ENCODE measurements around the gene MEPCE. TPM values are rescaled to one million over a fixed set of nuclear protein-coding genes. Genes with fewer than 3 reads are reported as not detected.

Gene MEPCE
- total RNA-seq, 2 donors from 2014 or later = 32.9 to 48.0 TPM

DNA sequence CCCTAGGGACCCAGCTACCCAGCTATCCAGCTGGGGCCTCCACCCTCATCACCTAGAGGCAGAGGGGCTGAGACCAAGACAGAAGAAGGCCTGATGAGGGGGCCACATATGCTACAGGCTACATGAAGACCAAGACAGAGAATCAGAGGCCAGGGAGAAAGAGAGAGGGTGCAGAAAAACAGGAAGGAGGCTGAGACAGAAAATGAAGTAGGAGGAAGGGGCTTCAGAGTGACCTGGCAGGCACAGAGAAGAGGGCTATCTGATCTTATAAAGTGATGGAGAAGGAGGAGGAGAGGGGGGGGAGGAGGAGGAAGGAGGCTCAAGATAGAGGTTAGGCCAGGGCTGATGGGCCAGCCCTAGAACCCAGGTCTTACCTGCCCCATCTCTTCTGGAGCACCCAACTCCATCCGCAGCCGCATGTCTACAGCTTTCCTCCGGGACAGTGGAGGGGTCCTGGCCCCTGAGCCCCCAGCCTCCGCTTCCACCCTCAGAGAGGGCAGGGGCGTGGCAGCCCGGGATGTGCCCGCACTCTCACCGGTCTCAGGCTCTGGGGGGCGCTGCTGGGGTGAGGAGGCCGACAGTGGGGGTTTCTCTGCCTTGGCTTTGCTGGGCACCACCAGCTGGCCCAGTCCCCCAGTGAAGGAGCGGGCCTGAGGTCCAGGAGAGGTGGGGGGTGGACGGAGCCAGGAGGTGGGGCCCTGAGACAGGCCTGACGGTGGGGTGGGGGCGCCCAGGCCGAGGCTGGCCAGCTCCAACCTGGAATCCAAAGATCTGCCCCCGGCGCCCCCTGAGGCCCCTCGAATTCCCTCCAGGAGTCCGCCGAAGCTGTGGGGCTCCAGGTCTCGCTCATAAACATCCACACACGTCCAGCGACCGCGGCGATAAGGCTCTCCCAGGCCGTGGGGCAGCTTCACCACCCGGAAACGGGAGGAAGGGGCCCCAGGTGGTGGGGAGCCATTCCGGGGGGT is 47.6 kb downstream of the MEPCE start:
- Histone ChIP-seq H3K36me3 (ENCODE audit: control insufficient read depth, insufficient read depth, low read length) (peaks cover 7% of the 10 kb centered on the region), H3K9me3 (ENCODE audit: control insufficient read depth, low read length) (no peaks in the 10 kb centered on the region), H3K27me3 (ENCODE audit: control insufficient read depth, insufficient read depth, low read length, poor library complexity, severe bottlenecking) (no peaks in the 10 kb centered on the region), H3K27ac (ENCODE audit: low read depth, low read length) (no peak overlapping the region), H3K9ac (ENCODE audit: extremely low read depth, low read length, poor library complexity, severe bottlenecking) (no peak overlapping the region), H3K4me1 (ENCODE audit: control insufficient read depth, insufficient read depth, low read length) (no peaks in the 10 kb centered on the region), H3K4me3 (ENCODE audit: low read length) (peak overlapping the region; percentile 88)
- WGBS, 2 experiments (ENCODE audit: insufficient coverage in 1 of 2, insufficient read length in 1 of 2) = 78 to 89% methylated on average over 13 to 30 of the region's 30 CpGs
- peak; percentile 81 for DNase-seq
- H3K27ac Mint-ChIP-seq = no peak overlapping the region
- TF ChIP-seq, protein P1, sequence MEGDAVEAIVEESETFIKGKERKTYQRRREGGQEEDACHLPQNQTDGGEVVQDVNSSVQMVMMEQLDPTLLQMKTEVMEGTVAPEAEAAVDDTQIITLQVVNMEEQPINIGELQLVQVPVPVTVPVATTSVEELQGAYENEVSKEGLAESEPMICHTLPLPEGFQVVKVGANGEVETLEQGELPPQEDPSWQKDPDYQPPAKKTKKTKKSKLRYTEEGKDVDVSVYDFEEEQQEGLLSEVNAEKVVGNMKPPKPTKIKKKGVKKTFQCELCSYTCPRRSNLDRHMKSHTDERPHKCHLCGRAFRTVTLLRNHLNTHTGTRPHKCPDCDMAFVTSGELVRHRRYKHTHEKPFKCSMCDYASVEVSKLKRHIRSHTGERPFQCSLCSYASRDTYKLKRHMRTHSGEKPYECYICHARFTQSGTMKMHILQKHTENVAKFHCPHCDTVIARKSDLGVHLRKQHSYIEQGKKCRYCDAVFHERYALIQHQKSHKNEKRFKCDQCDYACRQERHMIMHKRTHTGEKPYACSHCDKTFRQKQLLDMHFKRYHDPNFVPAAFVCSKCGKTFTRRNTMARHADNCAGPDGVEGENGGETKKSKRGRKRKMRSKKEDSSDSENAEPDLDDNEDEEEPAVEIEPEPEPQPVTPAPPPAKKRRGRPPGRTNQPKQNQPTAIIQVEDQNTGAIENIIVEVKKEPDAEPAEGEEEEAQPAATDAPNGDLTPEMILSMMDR (conservative IDR thresholded peaks at IDR 0.05) = peak; percentile 61
- no peaks in the 10 kb centered on the region for H3K27me3 Mint-ChIP-seq (ENCODE audit: insufficient read depth)
- peaks cover 11% of the 10 kb centered on the region for H3K4me1 Mint-ChIP-seq
- peak overlapping the region; percentile 76 for H3K4me3 Mint-ChIP-seq
- no peaks in the 10 kb centered on the region for H3K9me3 Mint-ChIP-seq
- peaks cover 13% of the 10 kb centered on the region for H3K36me3 Mint-ChIP-seq (ENCODE audit: low read depth)

DNA sequence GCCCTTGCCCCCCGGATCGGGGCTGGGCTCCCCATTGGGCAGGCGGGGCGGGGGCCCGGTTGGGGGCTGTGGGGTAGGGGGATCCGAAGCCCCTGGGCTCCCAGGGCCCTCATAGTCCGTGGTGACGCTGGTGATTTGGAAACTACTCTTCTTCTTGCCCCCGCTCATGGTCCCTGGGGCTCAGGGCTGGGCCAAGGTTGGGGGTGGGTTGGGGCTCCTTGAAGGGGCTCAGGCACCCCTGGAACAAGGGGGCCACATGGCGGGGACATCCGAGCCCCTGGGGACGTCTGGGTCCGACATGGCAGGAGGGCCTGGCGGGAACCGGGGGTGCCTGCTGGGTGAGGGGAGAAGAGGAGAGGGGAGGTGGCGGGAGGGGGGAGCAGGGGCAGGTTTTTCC is 48.2 kb downstream of the MEPCE start:
- peak overlapping the region; percentile 76 for H3K4me3 Mint-ChIP-seq
- H3K9me3 Mint-ChIP-seq = no peaks in the 10 kb centered on the region
- Histone ChIP-seq H3K27ac (ENCODE audit: low read depth, low read length) (no peak overlapping the region), H3K4me3 (ENCODE audit: low read length) (peak overlapping the region; percentile 88), H3K9ac (ENCODE audit: extremely low read depth, low read length, poor library complexity, severe bottlenecking) (peak overlapping the region; percentile 68), H3K36me3 (ENCODE audit: control insufficient read depth, insufficient read depth, low read length) (peaks cover 7% of the 10 kb centered on the region), H3K4me1 (ENCODE audit: control insufficient read depth, insufficient read depth, low read length) (no peaks in the 10 kb centered on the region), H3K9me3 (ENCODE audit: control insufficient read depth, low read length) (no peaks in the 10 kb centered on the region), H3K27me3 (ENCODE audit: control insufficient read depth, insufficient read depth, low read length, poor library complexity, severe bottlenecking) (no peaks in the 10 kb centered on the region)
- H3K36me3 Mint-ChIP-seq (ENCODE audit: low read depth) = peaks cover 13% of the 10 kb centered on the region
- TF ChIP-seq, protein P1 (conservative IDR thresholded peaks at IDR 0.05) = no peak
- no peak overlapping the region for H3K27ac Mint-ChIP-seq
- H3K27me3 Mint-ChIP-seq (ENCODE audit: insufficient read depth) = no peaks in the 10 kb centered on the region
- DNase-seq = no peak
- WGBS, 2 experiments (ENCODE audit: insufficient coverage in 1 of 2, insufficient read length in 1 of 2) = 37% methylated on average over 16 of the region's 16 CpGs; no CpG with 5 or more reads in 1 of the 2 experiments
- peaks cover 11% of the 10 kb centered on the region for H3K4me1 Mint-ChIP-seq

- Mint-ChIP-seq H3K27ac (peak within 1 kb of the TSS; percentile 82), H3K4me1 (peaks cover 11% of the 10 kb centered on the region), H3K9me3 (no peaks in the 10 kb centered on the region), H3K4me3 (peak within 1 kb of the TSS; percentile 76), H3K36me3 (ENCODE audit: low read depth) (peaks cover 8% of the 10 kb centered on the region), H3K27me3 (ENCODE audit: insufficient read depth) (no peaks in the 10 kb centered on the region)
- peak within 1 kb of the TSS; percentile 88 for H3K4me3 ChIP-seq (ENCODE audit: low read length)
- no peaks in the 10 kb centered on the region for H3K27me3 ChIP-seq (ENCODE audit: control insufficient read depth, insufficient read depth, low read length, poor library complexity, severe bottlenecking)
- no peaks in the 10 kb centered on the region for H3K4me1 ChIP-seq (ENCODE audit: control insufficient read depth, insufficient read depth, low read length)
- peaks cover 2% of the 10 kb centered on the region for H3K36me3 ChIP-seq (ENCODE audit: control insufficient read depth, insufficient read depth, low read length)
- no peaks in the 10 kb centered on the region for H3K9me3 ChIP-seq (ENCODE audit: control insufficient read depth, low read length)
- peak within 1 kb of the TSS; percentile 41 for H3K27ac ChIP-seq (ENCODE audit: low read depth, low read length)
- H3K9ac ChIP-seq (ENCODE audit: extremely low read depth, low read length, poor library complexity, severe bottlenecking) = peak within 1 kb of the TSS; percentile 68
- TF ChIP-seq, protein P1 (conservative IDR thresholded peaks at IDR 0.05) = no peak
- peak; percentile 99 for DNase-seq
- 0 to 1% methylated on average over 6 to 27 of the region's 27 CpGs for WGBS, 2 experiments (ENCODE audit: insufficient coverage in 1 of 2, insufficient read length in 1 of 2)
Measured at GRCh38 chr7:100478958-100479660, 49.5 kb downstream of the MEPCE start, which contains the start of gene TSC22D4. TSS of gene TSC22D4 (minus strand) at chr7:100479214. CDS start at chr7:100478038, 1,176 bp downstream.

Data from endodermal cell (in vitro differentiated cells).